ENCODE data around the gene JARID2. TPM values are rescaled to one million over a fixed set of nuclear protein-coding genes. Genes with fewer than 3 reads are reported as not detected.

Gene JARID2
- polyA plus RNA-seq, 1 of the 3 experiments (the other 2 are of a cell fraction): 3.4 TPM

GRCh38 chr6:15239616-15240364 lies 6.1 kb upstream of the JARID2 start:
- no peak overlapping the region for H3K27ac ChIP-seq (ENCODE audit: low read depth in 2 of 2, low read length in 1 of 2)
- no peak for TF ChIP-seq USF2 (IDR thresholded peaks at IDR 0.05; ENCODE audit: borderline replicate concordance, low read depth, low read length)
- TF ChIP-seq GABPA (IDR thresholded peaks at IDR 0.05; ENCODE audit: low read depth): no peak
- TF ChIP-seq GATA2 (CRISPR knock-in tag; IDR thresholded peaks at IDR 0.05): no peak
- TF ChIP-seq RXRA (IDR thresholded peaks at IDR 0.05; ENCODE audit: borderline replicate concordance, low read depth): no peak
- no peak for TF ChIP-seq RAD21 (IDR thresholded peaks at IDR 0.05; ENCODE audit: low read length)
- TF ChIP-seq POLR2AphosphoS5 (IDR thresholded peaks at IDR 0.05; ENCODE audit: low read depth, low read length): no peak
- TF ChIP-seq EP300 (IDR thresholded peaks at IDR 0.05; ENCODE audit: borderline replicate concordance in 1 of 2, low read depth in 1 of 2, low read length in 1 of 2): no peak
- no peak for TF ChIP-seq TEAD4 (IDR thresholded peaks at IDR 0.05; ENCODE audit: borderline replicate concordance, insufficient read depth)
- TF ChIP-seq JUND (IDR thresholded peaks at IDR 0.05): no peak
- TF ChIP-seq SMC3 (IDR thresholded peaks at IDR 0.05; ENCODE audit: low read depth, low read length): no peak
- no peak for TF ChIP-seq CTCF (IDR thresholded peaks at IDR 0.05)
- TF ChIP-seq NFIC (IDR thresholded peaks at IDR 0.05; ENCODE audit: borderline replicate concordance): no peak
- no peak for TF ChIP-seq FOSL2 (IDR thresholded peaks at IDR 0.05; ENCODE audit: borderline replicate concordance, low read depth)
- no peak for TF ChIP-seq YY1 (IDR thresholded peaks at IDR 0.05; ENCODE audit: low read depth)
- no peak for TF ChIP-seq EZH2phosphoT487 (IDR thresholded peaks at IDR 0.05; ENCODE audit: borderline replicate concordance, low read depth)
- TF ChIP-seq MXI1 (IDR thresholded peaks at IDR 0.05; ENCODE audit: low read depth, low read length): no peak
- no peak for TF ChIP-seq FOXJ3 (CRISPR knock-in tag; IDR thresholded peaks at IDR 0.05)
- TF ChIP-seq IRF3 (IDR thresholded peaks at IDR 0.05; ENCODE audit: low read depth, low read length): no peak
- H3F3A ChIP-seq (replicated peaks; ENCODE audit: insufficient read depth): peaks cover 3% of the 10 kb centered on the region
- H3K27me3 ChIP-seq (ENCODE audit: insufficient read depth): no peaks in the 10 kb centered on the region
- H3K4me3 ChIP-seq (ENCODE audit: low read depth in 2 of 2, low read length in 1 of 2): no peak overlapping the region
- no peaks in the 10 kb centered on the region for H4K20me1 ChIP-seq (ENCODE audit: insufficient read depth)
- DNase-seq: no peak
- no peaks in the 10 kb centered on the region for H3K36me3 ChIP-seq (replicated peaks in 1 of 2; ENCODE audit: control insufficient read depth in 1 of 2, insufficient read depth in 2 of 2, low read length in 1 of 2)
- no peak overlapping the region for H3K4me2 ChIP-seq
- H3K9me3 ChIP-seq: no peaks in the 10 kb centered on the region
- no peak overlapping the region for H3K9ac ChIP-seq
- H3K79me2 ChIP-seq (ENCODE audit: insufficient read depth): no peaks in the 10 kb centered on the region
- ChIA-PET POLR2A (no interaction called here), CTCF (interaction anchor here (1.0 kb wide), 1 partner anchor 10 kb away, joined by 3 read pairs; no protein-coding TSS in a partner anchor)
- peaks cover 3 to 4% of the 10 kb centered on the region in 2 experiments; a peak in 2 of 4 replicates for H3K4me1 ChIP-seq (ENCODE audit: control insufficient read depth in 1 of 2, insufficient read depth in 2 of 2, low read depth in 1 of 2, low read length in 1 of 2)
- H2AFZ ChIP-seq (ENCODE audit: low read depth): no peak overlapping the region
- 51% methylated on average over 5 of the region's 5 CpGs for WGBS (ENCODE audit: low lambda C conversion rate)
- H3K9me2 ChIP-seq: no peaks in the 10 kb centered on the region

Measured in SK-N-SH (cell line).